Measurements from ENCODE around the gene CACNA1I.

CACNA1I gene

GRCh38 chr22:39666926-39667325, 96.4 kb downstream of the CACNA1I start:
- Mint-ChIP-seq H3K36me3 (peaks cover 39% of the 10 kb centered on the region), H3K27ac (no peak overlapping the region), H3K27me3 (peaks cover 44% of the 10 kb centered on the region), H3K4me1 (peaks cover 13% of the 10 kb centered on the region), H3K9me3 (peaks cover 14% of the 10 kb centered on the region), H3K4me3 (no peak overlapping the region)
- DNase-seq, result no peak
- CTCF ChIA-PET, result no interaction called here

GRCh38 chr22:39669432-39669831, 98.9 kb downstream of the CACNA1I start:
- peaks cover 23% of the 10 kb centered on the region for H3K27me3 Mint-ChIP-seq
- peaks cover 29% of the 10 kb centered on the region for H3K9me3 Mint-ChIP-seq
- no peak overlapping the region for H3K27ac Mint-ChIP-seq
- peaks cover 55% of the 10 kb centered on the region for H3K36me3 Mint-ChIP-seq
- CTCF ChIA-PET, result no interaction called here
- DNase-seq, result no peak
- peaks cover 2% of the 10 kb centered on the region for H3K4me1 Mint-ChIP-seq
- no peak overlapping the region for H3K4me3 Mint-ChIP-seq

GRCh38 chr22:39671936-39672335, 101.4 kb downstream of the CACNA1I start:
- DNase-seq, result no peak
- H3K36me3 Mint-ChIP-seq, result peaks cover 46% of the 10 kb centered on the region
- CTCF ChIA-PET, result interaction anchor here (0.6 kb wide), 1 partner anchor 1340 kb away, joined by 3 read pairs; no protein-coding TSS in a partner anchor
- H3K9me3 Mint-ChIP-seq, result peaks cover 29% of the 10 kb centered on the region
- H3K4me3 Mint-ChIP-seq, result no peak overlapping the region
- H3K4me1 Mint-ChIP-seq, result no peaks in the 10 kb centered on the region
- H3K27me3 Mint-ChIP-seq, result peaks cover 19% of the 10 kb centered on the region
- no peak overlapping the region for H3K27ac Mint-ChIP-seq

GRCh38 chr22:39674536-39674935, 104.0 kb downstream of the CACNA1I start:
- CTCF ChIA-PET, result no interaction called here
- no peak overlapping the region for H3K27ac Mint-ChIP-seq
- H3K4me3 Mint-ChIP-seq, result no peak overlapping the region
- peaks cover 29% of the 10 kb centered on the region for H3K9me3 Mint-ChIP-seq
- DNase-seq, result no peak
- H3K4me1 Mint-ChIP-seq, result no peaks in the 10 kb centered on the region
- peaks cover 42% of the 10 kb centered on the region for H3K36me3 Mint-ChIP-seq
- peaks cover 12% of the 10 kb centered on the region for H3K27me3 Mint-ChIP-seq

GRCh38 chr22:39675947-39676346, 105.4 kb downstream of the CACNA1I start:
- no peaks in the 10 kb centered on the region for H3K4me1 Mint-ChIP-seq
- peaks cover 12% of the 10 kb centered on the region for H3K27me3 Mint-ChIP-seq
- CTCF ChIA-PET, result no interaction called here
- no peak for DNase-seq
- peaks cover 23% of the 10 kb centered on the region for H3K9me3 Mint-ChIP-seq
- no peak overlapping the region for H3K27ac Mint-ChIP-seq
- H3K4me3 Mint-ChIP-seq, result no peak overlapping the region
- peaks cover 30% of the 10 kb centered on the region for H3K36me3 Mint-ChIP-seq

DNA sequence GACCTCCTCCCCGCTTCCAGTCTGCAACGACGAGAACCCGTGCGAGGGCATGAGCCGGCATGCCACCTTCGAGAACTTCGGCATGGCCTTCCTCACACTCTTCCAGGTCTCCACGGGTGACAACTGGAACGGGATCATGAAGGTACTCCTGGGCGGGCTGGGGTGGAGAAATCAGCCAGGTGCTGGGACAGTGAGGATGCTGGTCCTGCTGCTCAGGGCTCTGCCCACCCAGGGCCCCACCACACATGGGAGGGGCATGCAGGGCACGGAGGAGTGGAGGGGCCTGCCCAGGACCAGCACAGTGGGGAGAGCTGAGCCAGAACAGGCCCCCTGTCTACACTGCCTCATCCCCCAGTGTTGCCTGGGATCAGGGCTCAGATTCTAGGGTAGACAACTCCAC, 107.4 kb downstream of the CACNA1I start:
- peaks cover 5% of the 10 kb centered on the region for H3K9me3 Mint-ChIP-seq
- H3K27me3 Mint-ChIP-seq, result peaks cover 12% of the 10 kb centered on the region
- DNase-seq, result no peak
- no peak overlapping the region for H3K27ac Mint-ChIP-seq
- H3K4me3 Mint-ChIP-seq, result no peak overlapping the region
- H3K36me3 Mint-ChIP-seq, result peaks cover 14% of the 10 kb centered on the region
- CTCF ChIA-PET, result no interaction called here
- no peaks in the 10 kb centered on the region for H3K4me1 Mint-ChIP-seq

DNA sequence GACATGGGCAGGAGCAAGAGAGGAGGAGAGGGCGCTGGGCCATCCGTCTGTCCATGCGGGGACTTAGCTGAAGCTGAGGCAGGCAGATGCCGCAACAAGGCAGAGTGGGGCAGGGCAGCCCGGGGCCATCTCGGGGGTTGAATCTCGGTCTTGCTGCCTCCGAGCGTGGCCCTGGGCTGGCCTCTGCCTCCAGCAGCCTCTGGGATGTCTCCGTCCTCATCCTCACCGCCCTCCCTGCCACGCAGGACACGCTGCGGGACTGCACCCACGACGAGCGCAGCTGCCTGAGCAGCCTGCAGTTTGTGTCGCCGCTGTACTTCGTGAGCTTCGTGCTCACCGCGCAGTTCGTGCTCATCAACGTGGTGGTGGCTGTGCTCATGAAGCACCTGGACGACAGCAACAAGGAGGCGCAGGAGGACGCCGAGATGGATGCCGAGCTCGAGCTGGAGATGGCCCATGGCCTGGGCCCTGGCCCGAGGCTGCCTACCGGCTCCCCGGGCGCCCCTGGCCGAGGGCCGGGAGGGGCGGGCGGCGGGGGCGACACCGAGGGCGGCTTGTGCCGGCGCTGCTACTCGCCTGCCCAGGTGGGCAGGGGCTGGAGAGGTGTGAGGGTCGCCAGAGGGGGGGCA, 108.4 kb downstream of the CACNA1I start:
- no peak overlapping the region for H3K27ac Mint-ChIP-seq
- H3K36me3 Mint-ChIP-seq, result peaks cover 5% of the 10 kb centered on the region
- no peak overlapping the region for H3K4me3 Mint-ChIP-seq
- H3K9me3 Mint-ChIP-seq, result no peaks in the 10 kb centered on the region
- CTCF ChIA-PET, result no interaction called here
- no peaks in the 10 kb centered on the region for H3K4me1 Mint-ChIP-seq
- DNase-seq, result no peak
- peaks cover 15% of the 10 kb centered on the region for H3K27me3 Mint-ChIP-seq

DNA sequence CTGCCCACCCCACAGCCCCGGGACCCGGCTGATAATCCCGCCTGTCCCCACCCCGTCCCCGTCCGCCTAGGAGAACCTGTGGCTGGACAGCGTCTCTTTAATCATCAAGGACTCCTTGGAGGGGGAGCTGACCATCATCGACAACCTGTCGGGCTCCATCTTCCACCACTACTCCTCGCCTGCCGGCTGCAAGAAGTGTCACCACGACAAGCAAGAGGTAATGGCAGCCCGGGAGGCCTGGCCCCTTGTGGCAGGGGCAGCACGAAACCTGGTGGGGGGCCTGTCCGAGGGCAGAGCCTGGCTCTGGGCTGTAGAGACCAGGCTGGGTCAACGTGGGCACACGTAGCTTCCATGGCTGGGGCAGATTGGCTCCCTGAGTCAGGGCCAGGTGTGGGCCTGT, 109.1 kb downstream of the CACNA1I start:
- DNase-seq, result no peak
- H3K27me3 Mint-ChIP-seq, result peaks cover 18% of the 10 kb centered on the region
- no peaks in the 10 kb centered on the region for H3K9me3 Mint-ChIP-seq
- no peaks in the 10 kb centered on the region for H3K4me1 Mint-ChIP-seq
- H3K4me3 Mint-ChIP-seq, result no peak overlapping the region
- H3K36me3 Mint-ChIP-seq, result peaks cover 5% of the 10 kb centered on the region
- H3K27ac Mint-ChIP-seq, result no peak overlapping the region
- CTCF ChIA-PET, result no interaction called here

DNA sequence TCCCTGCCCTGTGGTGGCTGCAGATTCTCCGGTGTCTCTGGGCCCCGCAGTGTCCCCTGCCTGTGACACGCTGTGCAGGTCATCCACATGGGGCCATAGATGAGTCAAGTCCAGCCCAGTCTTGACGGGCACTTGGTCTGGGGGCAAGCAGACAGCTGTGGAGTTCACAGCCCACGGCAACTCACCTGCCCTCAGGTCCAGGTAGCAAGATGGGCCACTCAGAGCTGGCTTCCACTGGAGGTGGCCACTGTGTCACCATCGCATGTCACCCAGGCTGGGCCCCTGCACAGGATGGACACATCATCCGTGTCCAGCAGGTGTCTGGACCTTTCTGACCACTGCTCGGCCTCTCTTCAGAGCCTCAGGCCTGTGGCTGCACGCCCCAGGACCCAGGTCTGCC, 109.9 kb downstream of the CACNA1I start:
- Mint-ChIP-seq H3K9me3 (no peaks in the 10 kb centered on the region), H3K4me1 (no peaks in the 10 kb centered on the region), H3K4me3 (no peak overlapping the region), H3K27me3 (peaks cover 22% of the 10 kb centered on the region), H3K27ac (no peak overlapping the region), H3K36me3 (peaks cover 5% of the 10 kb centered on the region)
- DNase-seq, result no peak
- CTCF ChIA-PET, result no interaction called here

- DNase-seq, result no peak
- no peaks in the 10 kb centered on the region for H3K9me3 Mint-ChIP-seq
- H3K27me3 Mint-ChIP-seq, result peaks cover 20% of the 10 kb centered on the region
- CTCF ChIA-PET, result no interaction called here
- H3K36me3 Mint-ChIP-seq, result peaks cover 5% of the 10 kb centered on the region
- no peak overlapping the region for H3K27ac Mint-ChIP-seq
- no peak overlapping the region for H3K4me3 Mint-ChIP-seq
- H3K4me1 Mint-ChIP-seq, result no peaks in the 10 kb centered on the region
Measured at GRCh38 chr22:39681038-39681861, 110.7 kb downstream of the CACNA1I start.

- H3K27me3 Mint-ChIP-seq, result peaks cover 38% of the 10 kb centered on the region
- CTCF ChIA-PET, result no interaction called here
- H3K36me3 Mint-ChIP-seq, result peaks cover 5% of the 10 kb centered on the region
- DNase-seq, result no peak
- H3K4me1 Mint-ChIP-seq, result no peaks in the 10 kb centered on the region
- H3K9me3 Mint-ChIP-seq, result no peaks in the 10 kb centered on the region
- no peak overlapping the region for H3K27ac Mint-ChIP-seq
- no peak overlapping the region for H3K4me3 Mint-ChIP-seq
Measured at GRCh38 chr22:39682994-39683393, 112.4 kb downstream of the CACNA1I start.

- no peak for DNase-seq
- Mint-ChIP-seq H3K27ac (no peak overlapping the region), H3K4me1 (no peaks in the 10 kb centered on the region), H3K36me3 (peaks cover 5% of the 10 kb centered on the region), H3K4me3 (no peak overlapping the region), H3K9me3 (no peaks in the 10 kb centered on the region), H3K27me3 (peaks cover 44% of the 10 kb centered on the region)
- CTCF ChIA-PET, result no interaction called here
Measured at GRCh38 chr22:39683639-39684038, 113.1 kb downstream of the CACNA1I start.

DNA sequence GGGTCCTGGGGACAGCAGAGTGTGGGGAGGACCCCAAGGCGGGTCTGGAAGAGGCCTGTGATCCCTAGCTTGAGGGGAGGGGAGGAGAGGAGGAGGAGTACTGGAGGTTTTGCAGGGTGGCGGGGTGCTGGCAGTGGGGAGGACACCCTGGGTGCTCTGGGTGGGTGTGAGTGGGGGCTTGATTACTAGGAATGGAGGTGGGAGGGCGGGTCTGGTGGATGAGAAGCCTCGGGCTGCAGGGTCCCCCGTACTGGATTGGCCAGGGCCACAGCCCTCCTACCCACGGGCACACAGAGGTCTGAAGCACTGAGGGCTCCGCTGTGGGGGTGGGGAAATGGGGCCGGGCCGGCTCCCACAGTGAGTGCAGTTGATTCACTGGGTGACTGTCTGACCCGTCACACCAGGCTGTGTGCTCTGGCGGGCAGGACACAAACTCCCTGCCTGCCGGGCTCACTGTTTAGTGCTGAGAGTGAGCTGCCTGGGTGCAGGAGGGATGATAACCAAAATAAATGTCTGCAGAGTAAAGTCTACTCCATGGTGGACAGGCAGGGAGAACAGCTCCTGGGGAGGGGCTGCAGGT, 114.2 kb downstream of the CACNA1I start:
- Mint-ChIP-seq H3K4me1 (no peaks in the 10 kb centered on the region), H3K27ac (no peak overlapping the region), H3K9me3 (no peaks in the 10 kb centered on the region), H3K4me3 (no peak overlapping the region), H3K36me3 (peaks cover 5% of the 10 kb centered on the region), H3K27me3 (peaks cover 56% of the 10 kb centered on the region)
- DNase-seq, result no peak
- CTCF ChIA-PET, result no interaction called here

GRCh38 chr22:39685336-39686177, 115.0 kb downstream of the CACNA1I start:
- H3K4me3 Mint-ChIP-seq, result no peak overlapping the region
- H3K27ac Mint-ChIP-seq, result no peak overlapping the region
- peaks cover 62% of the 10 kb centered on the region for H3K27me3 Mint-ChIP-seq
- CTCF ChIA-PET, result no interaction called here
- no peaks in the 10 kb centered on the region for H3K4me1 Mint-ChIP-seq
- H3K9me3 Mint-ChIP-seq, result no peaks in the 10 kb centered on the region
- no peak for DNase-seq
- peaks cover 5% of the 10 kb centered on the region for H3K36me3 Mint-ChIP-seq

Data from activated naive CD4-positive, alpha-beta T cell treated with anti-CD3 and anti-CD28 coated beads, Interleukin-2, amount 10 ng/mL, durations not matched to agents 7 days and 5 days (primary cell).